PFSK-1 (cell line): ENCODE measurements around the gene RTN1.

Experiments used
- FOXP2 ChIP-seq: optimal IDR thresholded peaks from 2 replicates; pipeline ENCODE3; 2011; ENCODE audit warnings: borderline replicate concordance, control low read depth, inconsistent platforms; ENCODE audit not compliant: insufficient read depth; ENCODE audit errors: extremely low read length, extremely low read depth
- SIN3A ChIP-seq: IDR thresholded peaks from 2 replicates; pipeline ENCODE4 v1.6.1; 2012; ENCODE audit warnings: mild to moderate bottlenecking, low read length, moderate library complexity, borderline replicate concordance; ENCODE audit not compliant: insufficient read depth
- TAF1 ChIP-seq: IDR thresholded peaks from 2 replicates; pipeline ENCODE4 v1.6.1; 2012; ENCODE audit warnings: low read length, control low read depth, borderline replicate concordance; ENCODE audit not compliant: insufficient read depth
- TF ChIP-seq, protein P1 (sequence below), 2 experiments: IDR thresholded peaks; 2 replicates each; pipeline versions ENCODE4 v1.6.1 to v1.8.0; 2011 to 2012; ENCODE audit warnings: low read depth in 2 of 2, low read length in 2 of 2, control low read depth in 1 of 2, inconsistent platforms in 1 of 2, mild to moderate bottlenecking in 1 of 2, moderate library complexity in 1 of 2; ENCODE audit not compliant: insufficient read depth in 1 of 2

The RTN1 gene

DNA sequence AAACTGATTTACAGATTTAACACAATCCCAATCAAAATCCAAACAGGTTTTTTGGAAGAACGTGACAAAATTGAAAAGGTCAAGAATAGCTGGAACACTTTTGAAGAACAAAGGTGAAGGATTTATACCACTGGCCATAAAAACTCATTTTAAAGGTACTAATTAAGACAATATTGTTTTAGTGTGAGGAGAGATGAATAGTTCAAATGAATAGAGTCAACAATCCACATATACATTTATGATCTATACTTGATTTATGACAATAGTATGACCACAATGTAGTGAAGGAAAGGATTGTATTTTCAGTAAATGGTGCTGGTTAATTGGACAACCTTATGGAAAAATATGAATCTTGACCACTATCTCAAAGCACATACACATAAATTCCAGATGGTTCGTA, 323.3 kb downstream of the RTN1 start:
- no peak for TF ChIP-seq TAF1
- no peak for TF ChIP-seq SIN3A
- no peak for TF ChIP-seq FOXP2
- TF ChIP-seq, protein P1, sequence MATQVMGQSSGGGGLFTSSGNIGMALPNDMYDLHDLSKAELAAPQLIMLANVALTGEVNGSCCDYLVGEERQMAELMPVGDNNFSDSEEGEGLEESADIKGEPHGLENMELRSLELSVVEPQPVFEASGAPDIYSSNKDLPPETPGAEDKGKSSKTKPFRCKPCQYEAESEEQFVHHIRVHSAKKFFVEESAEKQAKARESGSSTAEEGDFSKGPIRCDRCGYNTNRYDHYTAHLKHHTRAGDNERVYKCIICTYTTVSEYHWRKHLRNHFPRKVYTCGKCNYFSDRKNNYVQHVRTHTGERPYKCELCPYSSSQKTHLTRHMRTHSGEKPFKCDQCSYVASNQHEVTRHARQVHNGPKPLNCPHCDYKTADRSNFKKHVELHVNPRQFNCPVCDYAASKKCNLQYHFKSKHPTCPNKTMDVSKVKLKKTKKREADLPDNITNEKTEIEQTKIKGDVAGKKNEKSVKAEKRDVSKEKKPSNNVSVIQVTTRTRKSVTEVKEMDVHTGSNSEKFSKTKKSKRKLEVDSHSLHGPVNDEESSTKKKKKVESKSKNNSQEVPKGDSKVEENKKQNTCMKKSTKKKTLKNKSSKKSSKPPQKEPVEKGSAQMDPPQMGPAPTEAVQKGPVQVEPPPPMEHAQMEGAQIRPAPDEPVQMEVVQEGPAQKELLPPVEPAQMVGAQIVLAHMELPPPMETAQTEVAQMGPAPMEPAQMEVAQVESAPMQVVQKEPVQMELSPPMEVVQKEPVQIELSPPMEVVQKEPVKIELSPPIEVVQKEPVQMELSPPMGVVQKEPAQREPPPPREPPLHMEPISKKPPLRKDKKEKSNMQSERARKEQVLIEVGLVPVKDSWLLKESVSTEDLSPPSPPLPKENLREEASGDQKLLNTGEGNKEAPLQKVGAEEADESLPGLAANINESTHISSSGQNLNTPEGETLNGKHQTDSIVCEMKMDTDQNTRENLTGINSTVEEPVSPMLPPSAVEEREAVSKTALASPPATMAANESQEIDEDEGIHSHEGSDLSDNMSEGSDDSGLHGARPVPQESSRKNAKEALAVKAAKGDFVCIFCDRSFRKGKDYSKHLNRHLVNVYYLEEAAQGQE (IDR thresholded peaks at IDR 0.05; ENCODE audit: insufficient read depth in 1 of 2, low read depth in 2 of 2, low read length in 2 of 2) = no peak
